IMR-90 (cell line): ENCODE measurements around the gene GALNT17.

ENCODE experiments used
- CTCF ChIP-seq: conservative IDR thresholded peaks from 2 replicates; pipeline ENCODE4 v1.5.1; 2012; ENCODE audit warnings: mild to moderate bottlenecking, low read depth, low read length, improper control_type of control experiment
- FOS ChIP-seq: fragments of 150-350 bp; IDR thresholded peaks from 2 replicates; pipeline ENCODE4 v1.6.1; 2016; ENCODE audit warnings: low read depth, low read length
- MAFK ChIP-seq: IDR thresholded peaks from 2 replicates; pipeline ENCODE4 v1.6.1; 2012; ENCODE audit warnings: low read depth, low read length, improper control_type of control experiment
- POLR2A ChIP-seq: IDR thresholded peaks from 2 replicates; pipeline ENCODE4 v1.6.1; 2012; ENCODE audit warnings: mild to moderate bottlenecking, low read depth, low read length
- RCOR1 ChIP-seq: IDR thresholded peaks from 2 replicates; pipeline ENCODE4 v1.6.1; 2012; ENCODE audit warnings: mild to moderate bottlenecking, low read length, improper control_type of control experiment; ENCODE audit not compliant: insufficient replicate concordance

- no peak for TF ChIP-seq POLR2A
- no peak for TF ChIP-seq FOS
- no peak for TF ChIP-seq CTCF
- TF ChIP-seq RCOR1: no peak
- TF ChIP-seq MAFK: no peak
These were observed 122.8 kb downstream of the GALNT17 start for GRCh38 chr7:71254751-71255150.
